K562 (cell line): Measurements from ENCODE around the gene SMG5.

Source experiments
- FOXA1 ChIP-seq: fragments of 450-650 bp; IDR thresholded peaks from 2 replicates; pipeline ENCODE4 v1.6.1; 2016; ENCODE audit warnings: mild to moderate bottlenecking, borderline replicate concordance
- FOXJ3 ChIP-seq: sonication (generic); formaldehyde crosslinking; IDR thresholded peaks from 2 replicates; pipeline ENCODE4 v1.4.0; 2020; ENCODE audit warnings: mild to moderate bottlenecking, missing genetic modification reagents
- FOXK2 ChIP-seq, 2 experiments: fragments of 450-650 bp; IDR thresholded peaks in 1 of 2; conservative IDR thresholded peaks in 1 of 2; 2 replicates each; pipeline ENCODE4 v1.6.1; 2016; ENCODE audit warnings: low read depth in 2 of 2, mild to moderate bottlenecking in 1 of 2
- MAFK ChIP-seq: IDR thresholded peaks from 2 replicates; pipeline ENCODE4 v1.6.1; 2011; ENCODE audit warnings: low read length, improper control_type of control experiment
- POLR2AphosphoS2 ChIP-seq: IDR thresholded peaks from 2 replicates; pipeline ENCODE4 v1.6.1; 2012; ENCODE audit warnings: low read length, improper control_type of control experiment
- SMARCC2 ChIP-seq: fragments of 450-650 bp; IDR thresholded peaks from 2 replicates; pipeline ENCODE4 v1.6.1; 2017; ENCODE audit warnings: antibody characterized with exemption, moderate library complexity, mild to moderate bottlenecking, low read depth
- ZEB2 ChIP-seq: fragments of 450-650 bp; IDR thresholded peaks from 2 replicates; pipeline ENCODE4 v1.6.1; 2016
- ZNF253 ChIP-seq: fragments of 250-450 bp; sonication (Bioruptor Pico); conservative IDR thresholded peaks from 2 replicates; pipeline ENCODE4 v1.6.1; 2021; ENCODE audit warnings: mild to moderate bottlenecking
- ZNF696 ChIP-seq: fragments of 250-450 bp; sonication (Bioruptor Pico); conservative IDR thresholded peaks from 2 replicates; pipeline ENCODE4 v1.4.0; 2020; ENCODE audit warnings: mild to moderate bottlenecking, moderate library complexity
- TF ChIP-seq, protein P1 (sequence below), 3 experiments: IDR thresholded peaks in 2 of 3; conservative IDR thresholded peaks in 1 of 3; 2 replicates each; pipeline ENCODE4 v1.5.1; 2011 to 2012; ENCODE audit warnings: low read length in 3 of 3, mild to moderate bottlenecking in 3 of 3, control low read depth in 2 of 3, improper control_type of control experiment in 1 of 3, inconsistent platforms in 1 of 3, low read depth in 1 of 3, mixed read lengths in 1 of 3, moderate library complexity in 1 of 3; ENCODE audit not compliant: insufficient read depth in 2 of 3

DNA sequence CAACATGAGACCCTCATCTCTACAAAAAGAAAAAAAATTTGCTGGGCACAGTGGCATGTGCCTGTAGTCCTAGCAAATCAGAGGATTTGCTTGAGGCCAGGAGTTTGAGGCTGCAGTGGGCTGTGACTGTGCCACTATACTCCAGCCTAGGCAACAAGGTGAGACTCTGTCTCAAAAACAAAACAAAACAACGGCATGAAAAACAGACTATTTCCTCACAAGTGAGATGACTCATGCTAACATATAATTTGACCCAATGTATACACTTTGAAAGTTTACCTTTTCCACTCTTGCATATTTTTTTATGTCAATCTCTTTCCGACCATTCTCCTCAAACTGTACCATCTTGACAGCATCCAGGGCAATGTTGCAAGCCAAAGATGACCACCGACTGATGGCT is 37.9 kb upstream of the SMG5 start:
- no peak for TF ChIP-seq ZNF696 (CRISPR knock-in tag)
- no peak for TF ChIP-seq ZNF253 (CRISPR knock-in tag)
- TF ChIP-seq POLR2AphosphoS2 = no peak
- TF ChIP-seq, protein P1, sequence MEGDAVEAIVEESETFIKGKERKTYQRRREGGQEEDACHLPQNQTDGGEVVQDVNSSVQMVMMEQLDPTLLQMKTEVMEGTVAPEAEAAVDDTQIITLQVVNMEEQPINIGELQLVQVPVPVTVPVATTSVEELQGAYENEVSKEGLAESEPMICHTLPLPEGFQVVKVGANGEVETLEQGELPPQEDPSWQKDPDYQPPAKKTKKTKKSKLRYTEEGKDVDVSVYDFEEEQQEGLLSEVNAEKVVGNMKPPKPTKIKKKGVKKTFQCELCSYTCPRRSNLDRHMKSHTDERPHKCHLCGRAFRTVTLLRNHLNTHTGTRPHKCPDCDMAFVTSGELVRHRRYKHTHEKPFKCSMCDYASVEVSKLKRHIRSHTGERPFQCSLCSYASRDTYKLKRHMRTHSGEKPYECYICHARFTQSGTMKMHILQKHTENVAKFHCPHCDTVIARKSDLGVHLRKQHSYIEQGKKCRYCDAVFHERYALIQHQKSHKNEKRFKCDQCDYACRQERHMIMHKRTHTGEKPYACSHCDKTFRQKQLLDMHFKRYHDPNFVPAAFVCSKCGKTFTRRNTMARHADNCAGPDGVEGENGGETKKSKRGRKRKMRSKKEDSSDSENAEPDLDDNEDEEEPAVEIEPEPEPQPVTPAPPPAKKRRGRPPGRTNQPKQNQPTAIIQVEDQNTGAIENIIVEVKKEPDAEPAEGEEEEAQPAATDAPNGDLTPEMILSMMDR (IDR thresholded peaks at IDR 0.05 in 2 of 3, conservative IDR thresholded peaks at IDR 0.05 in 1 of 3; ENCODE audit: insufficient read depth in 2 of 3, low read depth in 1 of 3, low read length in 3 of 3) = no peak
- no peak for TF ChIP-seq FOXJ3 (CRISPR knock-in tag)
- TF ChIP-seq FOXA1 = no peak
- TF ChIP-seq MAFK = no peak
- no peak for TF ChIP-seq SMARCC2
- TF ChIP-seq ZEB2 = no peak
- TF ChIP-seq FOXK2 (conservative IDR thresholded peaks at IDR 0.05 in 1 of 2, IDR thresholded peaks at IDR 0.05 in 1 of 2; ENCODE audit: low read depth in 2 of 2) = no peak
